ELF-1 (cell line): ENCODE results near the gene PPP1R1B.

Experiments used
- DNase-seq: peaks from one replicate; pipeline ENCODE4 v3.0.0-alpha.2; 2016; ENCODE audit warnings: low read depth, low spot score

Gene PPP1R1B

DNA sequence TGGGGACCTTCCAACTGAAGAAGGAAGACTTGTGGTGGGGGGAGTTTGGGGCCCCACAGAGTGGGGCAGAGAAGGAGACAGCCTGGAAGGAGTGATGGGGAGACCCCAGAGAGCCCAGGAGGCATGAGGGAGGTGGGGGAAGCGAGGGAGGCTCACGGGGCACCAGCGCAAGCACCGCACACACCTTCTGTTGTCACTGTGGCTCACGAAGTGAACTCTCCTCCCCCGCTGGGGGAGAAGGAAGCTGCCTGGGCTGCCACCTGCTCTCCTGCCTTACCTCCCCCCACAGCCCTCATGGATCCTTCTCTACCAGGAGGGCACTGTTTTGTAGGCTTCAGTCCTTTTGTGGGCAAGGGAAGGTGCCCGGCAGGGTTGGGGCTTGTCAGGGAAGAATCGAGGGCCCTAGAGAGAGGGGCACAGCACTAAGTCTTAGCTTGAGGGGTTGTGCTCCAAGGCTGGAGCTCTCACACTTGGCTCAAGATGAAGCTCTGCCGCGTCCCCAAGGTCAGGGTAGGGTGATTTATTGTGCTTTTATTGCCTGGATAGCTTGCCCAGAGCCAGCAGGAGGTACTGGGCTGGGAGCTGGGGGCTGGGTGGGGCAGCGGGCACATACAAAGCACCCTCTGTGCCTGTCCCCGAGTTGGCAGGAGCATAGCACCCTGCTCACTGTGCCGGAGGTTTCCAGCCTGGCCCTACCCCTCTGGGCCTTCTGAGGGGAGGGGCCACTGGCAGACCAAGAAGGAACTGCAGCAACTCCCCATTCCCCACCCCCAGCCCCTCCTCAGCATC, 5.6 kb downstream of the PPP1R1B start:
- DNase-seq, result no peak

DNA sequence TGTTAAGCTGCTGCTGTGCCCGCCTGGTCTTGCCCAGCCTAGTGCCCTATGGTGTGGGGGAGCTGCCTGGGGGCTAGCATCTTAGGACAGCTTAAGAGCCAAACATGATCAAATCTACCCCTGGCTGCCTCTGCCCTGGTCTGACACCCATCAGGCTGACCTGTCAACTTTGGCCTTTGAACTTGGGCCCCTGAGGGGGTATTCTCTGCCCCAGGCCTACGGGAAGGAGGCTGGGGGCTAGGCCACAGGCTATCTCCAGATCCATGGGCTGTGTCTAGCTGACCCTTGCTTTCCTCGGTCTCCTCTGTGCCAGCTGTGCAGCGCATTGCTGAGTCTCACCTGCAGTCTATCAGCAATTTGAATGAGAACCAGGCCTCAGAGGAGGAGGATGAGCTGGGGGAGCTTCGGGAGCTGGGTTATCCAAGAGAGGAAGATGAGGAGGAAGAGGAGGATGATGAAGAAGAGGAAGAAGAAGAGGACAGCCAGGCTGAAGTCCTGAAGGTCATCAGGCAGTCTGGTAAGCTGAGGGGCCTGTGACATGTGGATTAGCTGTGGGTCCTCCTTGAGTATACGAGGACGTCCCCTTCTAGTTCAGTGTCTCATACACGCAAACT, 6.9 kb downstream of the PPP1R1B start:
- DNase-seq, result no peak

- DNase-seq, result peak; percentile 57
Observed at GRCh38 chr17:39634384-39634871, 7.7 kb downstream of the PPP1R1B start.

- no peak for DNase-seq
Observed at GRCh38 chr17:39635614-39636176, 8.9 kb downstream of the PPP1R1B start.

- DNase-seq, result no peak
Observed at GRCh38 chr17:39636587-39636926, 9.8 kb downstream of the PPP1R1B start.

DNA sequence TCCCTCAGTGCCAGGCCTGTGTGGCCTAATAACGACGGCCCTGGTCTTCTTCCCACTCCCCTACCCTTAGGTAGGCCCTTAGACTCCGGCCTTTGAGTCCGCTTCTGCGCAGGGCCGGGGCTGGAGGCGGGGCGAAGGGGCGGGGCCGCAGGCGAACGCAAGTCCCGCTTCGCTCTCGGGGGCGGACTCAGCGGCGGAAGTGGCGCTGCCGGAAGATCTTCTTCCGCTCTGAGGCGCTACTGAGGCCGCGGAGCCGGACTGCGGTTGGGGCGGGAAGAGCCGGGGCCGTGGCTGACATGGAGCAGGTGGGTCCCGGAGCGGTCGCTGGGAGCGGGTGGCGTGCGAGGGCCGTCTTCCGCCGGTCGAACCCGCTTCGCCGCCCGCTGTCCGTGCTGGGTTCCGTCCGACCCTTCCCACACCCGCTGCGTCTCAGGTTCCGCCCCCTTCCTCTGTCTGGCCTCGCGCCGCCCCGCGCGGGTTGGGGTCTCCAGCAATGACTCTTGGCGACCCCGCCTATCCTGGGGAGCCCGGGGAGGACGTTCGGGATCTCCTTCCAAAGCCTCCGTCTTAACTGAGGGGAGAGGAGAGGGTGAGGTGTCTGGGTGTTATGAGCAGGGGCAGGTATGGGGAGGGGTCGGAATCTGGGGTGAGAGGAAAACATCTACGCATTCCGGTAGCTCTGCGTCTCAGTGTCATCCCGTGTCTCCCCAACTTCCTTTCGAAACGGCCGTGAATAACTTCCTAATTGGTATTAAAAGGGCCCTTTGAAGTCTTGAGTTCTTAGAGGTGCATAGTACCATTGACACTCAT, 10.4 kb downstream of the PPP1R1B start, which contains the start of gene STARD3:
TSS of gene STARD3 (plus strand) at position 218 of the 810 bp plus-strand sequence. CDS start 16,388 bp downstream, outside the sequence.
- DNase-seq, result peak; percentile 86

DNA sequence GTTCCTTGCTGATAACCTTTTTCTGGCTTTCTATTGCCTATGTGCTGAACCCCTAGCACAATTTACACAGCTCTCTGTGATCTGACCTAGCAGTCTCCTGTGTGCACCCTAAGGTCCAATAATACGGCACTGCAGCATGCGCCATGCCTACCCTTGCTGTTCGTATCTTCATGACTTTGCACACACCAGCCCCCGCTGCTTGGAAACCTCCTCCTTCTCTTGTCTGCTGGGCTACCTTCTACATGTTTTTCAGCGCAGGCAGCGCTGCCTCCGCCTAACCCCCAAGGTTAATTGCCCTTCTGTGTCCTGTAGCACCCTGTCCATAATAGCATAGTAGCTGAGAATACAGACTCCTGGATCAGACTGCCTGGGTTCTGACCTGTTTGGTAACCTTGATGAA, 11.6 kb downstream of the PPP1R1B start:
- DNase-seq, result no peak

DNA sequence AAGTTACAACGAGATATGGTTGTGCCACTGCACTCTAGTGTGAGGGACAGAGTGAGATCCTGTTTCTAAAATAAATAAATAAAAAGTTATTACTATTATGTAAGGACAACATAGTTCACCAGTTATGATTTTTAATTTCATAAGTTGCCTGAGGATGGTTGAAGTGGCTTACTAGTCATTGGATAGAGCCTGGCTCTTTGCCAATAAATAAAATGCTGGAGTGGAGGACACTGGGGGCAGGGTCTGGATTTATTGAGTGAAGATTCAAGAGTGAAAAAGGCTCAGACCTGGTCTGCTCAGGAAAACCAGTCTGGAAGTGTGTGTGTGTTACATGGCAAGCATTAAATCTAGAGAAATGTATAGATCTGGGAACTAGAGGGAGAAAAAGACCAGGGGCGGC, 12.3 kb downstream of the PPP1R1B start:
- DNase-seq, result no peak

DNA sequence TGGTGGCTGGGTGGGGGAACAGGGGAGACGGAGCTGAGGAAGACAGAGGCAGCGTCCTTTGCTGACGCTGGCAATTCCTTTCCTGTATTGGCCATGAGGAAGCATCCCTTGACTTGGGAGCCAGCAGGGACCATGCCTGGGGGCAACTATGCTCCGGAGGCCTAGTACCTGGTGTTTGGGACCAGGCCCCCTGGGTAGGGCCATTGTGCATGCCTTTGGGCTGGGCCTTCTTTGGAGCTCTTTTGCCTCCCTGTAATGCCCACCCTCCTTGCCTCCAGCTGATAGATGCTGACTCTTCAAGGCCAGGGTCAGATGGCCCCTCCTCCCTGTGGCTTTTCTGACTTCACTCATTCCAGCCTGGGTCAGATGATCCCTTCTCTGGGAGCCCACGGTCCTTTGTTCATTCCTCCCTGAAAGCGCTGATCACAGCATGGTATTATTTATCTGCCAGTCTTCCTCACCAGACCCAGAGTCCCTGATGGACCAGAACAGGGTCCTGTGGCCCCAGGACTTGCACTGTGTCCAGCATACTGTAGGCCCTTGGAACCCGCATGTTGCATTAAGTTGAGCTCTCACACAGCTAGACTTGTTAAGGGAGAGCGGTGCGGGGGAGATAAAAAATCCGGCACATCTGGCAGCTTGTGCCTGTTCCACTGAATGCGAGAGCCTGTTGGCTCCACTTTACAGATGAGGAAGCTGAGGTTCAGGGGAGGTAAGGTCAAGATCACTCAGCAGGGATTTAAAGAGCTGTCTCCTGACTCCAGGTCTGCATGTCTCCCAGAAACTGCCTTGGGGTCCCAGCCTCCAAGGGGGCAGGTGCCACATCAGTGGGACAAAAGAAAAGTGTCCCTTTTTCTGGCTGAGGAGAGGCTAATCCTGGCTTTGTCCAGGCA, 13.1 kb downstream of the PPP1R1B start:
- peak; percentile 74 for DNase-seq

GRCh38 chr17:39640591-39641031, 13.9 kb downstream of the PPP1R1B start:
- no peak for DNase-seq

- DNase-seq, result no peak
Observed at GRCh38 chr17:39641097-39641496, 14.3 kb downstream of the PPP1R1B start.

DNA sequence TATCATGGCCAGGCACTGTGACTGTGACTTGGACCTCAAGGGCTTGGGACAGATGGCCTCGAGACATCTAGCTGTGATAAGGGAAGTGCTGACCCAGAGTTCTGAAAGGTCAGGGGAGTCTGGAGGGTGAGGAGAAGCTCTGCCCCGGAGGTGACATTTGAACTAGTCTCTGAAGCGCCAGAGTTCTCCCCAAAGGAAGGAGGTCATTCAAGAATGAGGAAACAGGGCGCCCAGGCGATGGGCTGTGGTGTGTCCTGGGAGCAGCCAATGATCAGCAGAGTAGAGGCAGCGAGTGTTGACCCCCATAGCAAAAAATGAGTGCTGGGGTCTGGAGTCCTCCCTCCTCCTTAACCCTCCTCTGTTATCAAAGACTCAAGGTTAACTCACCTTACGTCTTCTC, 15.1 kb downstream of the PPP1R1B start:
- no peak for DNase-seq

DNA sequence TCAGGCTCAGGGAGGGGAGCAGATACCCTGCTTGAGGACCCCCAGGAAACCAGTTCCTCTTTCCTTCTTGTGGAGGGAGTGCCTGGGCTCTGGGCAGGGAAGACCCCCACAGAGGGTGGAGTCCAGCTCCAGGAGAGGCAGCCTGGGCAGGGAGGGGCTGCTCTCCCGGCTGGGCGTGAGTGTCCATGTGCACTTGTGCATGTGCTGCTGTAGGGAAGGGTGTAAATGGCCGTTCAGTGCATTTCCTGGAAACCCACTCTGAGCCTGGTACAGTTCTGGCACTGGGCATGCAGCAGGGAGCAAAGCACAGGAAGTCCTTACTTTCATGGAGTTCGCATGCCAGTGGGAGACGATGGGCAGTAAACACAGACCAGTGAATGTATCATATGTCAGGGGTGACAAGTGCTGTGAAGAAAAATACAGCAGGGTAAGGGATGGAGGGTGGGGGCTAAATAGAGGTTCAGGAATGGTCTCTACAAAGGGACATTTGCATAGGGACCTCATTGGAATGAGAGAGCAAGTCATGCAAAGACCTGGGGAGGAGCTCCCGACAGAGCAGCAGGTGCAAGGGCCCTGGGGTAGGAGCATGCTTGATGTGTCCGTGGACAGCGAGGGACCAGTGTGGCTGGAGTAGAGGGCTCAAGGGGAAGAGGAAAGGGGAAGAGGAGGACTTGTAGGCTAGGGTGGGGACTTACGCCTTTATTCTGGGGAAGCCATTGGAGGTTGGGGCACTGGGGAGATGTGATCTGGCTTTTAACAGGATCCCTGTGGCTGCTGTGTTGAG, 15.7 kb downstream of the PPP1R1B start:
- DNase-seq, result no peak

- DNase-seq, result no peak
Observed at GRCh38 chr17:39643271-39643670, 16.5 kb downstream of the PPP1R1B start.

DNA sequence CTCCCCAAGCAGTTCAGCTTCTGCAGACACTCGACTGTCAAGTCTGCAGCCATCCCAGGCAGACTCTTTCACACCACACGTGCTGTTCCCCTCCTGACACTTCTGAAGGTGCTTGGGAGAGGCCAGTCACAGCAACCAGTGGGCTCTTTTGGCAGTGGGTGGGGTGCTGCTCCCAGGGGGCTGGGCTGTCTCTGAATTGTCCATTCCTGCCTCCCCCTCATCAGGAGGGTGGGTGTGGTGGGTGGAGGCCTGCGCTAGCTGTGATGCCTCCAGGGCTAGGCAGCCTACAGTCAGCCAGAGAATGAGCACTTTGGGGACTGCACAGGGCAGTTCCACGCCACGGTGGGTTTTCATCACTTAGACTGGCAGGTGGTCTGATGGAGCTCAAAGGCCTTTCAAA, 20.5 kb downstream of the PPP1R1B start:
- no peak for DNase-seq

DNA sequence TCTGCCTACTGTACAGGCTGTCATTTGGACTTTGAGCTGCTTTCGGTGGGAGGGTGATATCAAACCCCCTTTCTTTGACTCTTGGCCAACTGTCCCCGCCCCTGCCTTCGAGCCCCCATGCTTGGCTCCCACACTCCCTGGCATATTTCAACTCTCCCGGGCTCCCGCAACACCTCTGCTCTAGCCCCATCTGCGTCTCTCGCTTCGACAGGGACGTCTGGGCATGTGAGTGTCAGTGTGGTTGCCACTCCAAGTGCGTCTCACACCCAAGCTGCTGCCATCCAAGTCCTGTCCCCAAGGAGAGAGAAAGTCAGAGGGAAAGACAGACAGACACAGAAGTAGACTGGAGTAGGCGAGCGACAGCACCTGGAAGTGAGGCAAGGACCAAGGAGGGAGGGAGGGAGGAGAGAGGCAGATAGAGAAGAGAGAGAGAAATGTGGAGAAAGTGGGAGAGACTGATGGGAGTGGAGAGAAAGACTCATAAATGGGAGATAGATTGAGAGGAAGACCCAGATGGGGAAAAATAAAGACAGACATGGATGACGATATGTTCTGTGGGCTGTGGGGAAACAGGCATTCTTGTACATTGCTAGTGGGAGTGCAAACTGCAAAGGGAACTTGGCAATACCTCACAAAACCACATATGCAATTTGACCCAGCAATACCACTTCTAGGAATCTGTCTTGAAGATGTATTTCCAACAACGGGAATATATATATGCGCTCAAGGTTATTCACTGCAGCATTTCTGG, 22.0 kb downstream of the PPP1R1B start:
- DNase-seq, result no peak

DNA sequence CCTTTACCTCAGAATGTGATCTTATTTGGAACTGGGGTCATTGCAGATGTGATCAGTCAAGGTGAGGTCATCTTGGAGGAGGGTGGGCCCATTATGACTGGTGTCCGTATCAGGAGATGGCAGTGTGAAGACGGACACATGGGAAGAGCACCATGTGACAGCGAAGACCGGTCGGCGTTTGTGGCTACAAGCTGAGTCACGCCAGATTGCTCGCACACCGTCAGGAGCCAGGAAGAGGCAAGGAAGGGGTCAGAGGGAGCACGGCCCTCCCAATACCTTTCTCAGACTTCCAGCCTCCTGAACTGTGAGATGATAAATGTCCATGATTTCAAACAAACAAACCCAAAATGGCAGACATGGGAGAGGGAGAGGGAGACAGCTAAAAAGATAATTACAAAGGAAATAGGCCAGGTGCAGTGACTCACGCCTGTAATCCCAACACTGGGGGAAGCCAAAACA, 23.4 kb downstream of the PPP1R1B start:
- DNase-seq, result no peak

DNA sequence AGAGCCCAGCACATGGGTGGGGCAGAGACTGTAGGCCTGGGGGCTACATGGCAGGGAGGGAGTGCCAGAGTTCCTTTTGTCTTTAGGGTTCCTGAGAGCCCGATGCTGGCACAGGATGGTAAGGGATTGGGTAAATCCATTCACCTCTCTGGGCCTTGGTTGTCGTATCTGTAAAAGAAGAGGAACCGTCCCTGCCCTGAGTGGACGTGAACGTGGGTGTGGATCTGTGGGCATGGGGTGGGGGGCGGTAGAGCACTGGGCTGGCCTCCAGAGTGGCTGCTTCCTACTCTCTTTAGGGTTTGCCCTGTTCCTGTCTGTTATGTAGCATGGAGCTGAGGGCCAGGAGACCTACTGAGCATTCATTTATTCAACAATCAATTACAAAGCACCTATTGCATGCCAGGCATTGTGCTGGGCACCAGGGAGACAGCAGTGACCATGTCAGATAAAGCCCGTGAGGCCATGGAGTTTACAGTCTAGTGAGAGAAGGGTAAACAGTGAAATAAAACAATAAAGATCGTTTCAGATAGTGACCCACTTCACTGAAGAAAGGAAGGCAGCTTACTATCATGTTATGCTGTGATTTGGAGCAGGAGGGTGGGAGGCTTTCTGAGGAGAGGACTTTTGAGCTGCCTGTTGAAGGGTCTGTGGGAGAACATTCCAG, 25.3 kb downstream of the PPP1R1B start:
- DNase-seq, result no peak
